ENCODE data around the gene GNAT1. TPM values are rescaled to one million over a fixed set of nuclear protein-coding genes. Genes with fewer than 3 reads are reported as not detected.

The GNAT1 gene
- total RNA-seq, 4 donors from 2014 or later: not detected

GRCh38 chr3:50203809-50204803 lies 12.7 kb downstream of the GNAT1 start:
- Histone ChIP-seq H3K27me3 (peaks cover 76% of the 10 kb centered on the region), H3K4me1 (peaks cover 0 to 18% (median 13%) of the 10 kb centered on the region in 3 donors), H3K27ac (no peak overlapping the region), H3K4me3 (peak overlapping the region in 1 of 2 donors; percentile 48), H3K9me3 (no peaks in the 10 kb centered on the region), H3K36me3 (no peaks in the 10 kb centered on the region)
- 25 to 82% methylated on average over 2 to 3 of the region's 12 CpGs for WGBS, 2 donors (ENCODE audit: low coverage in 1 of 2)
- ATAC-seq: no peak
- TF ChIP-seq CTCF (IDR thresholded peaks at IDR 0.05): no peak
- no peak for TF ChIP-seq POLR2AphosphoS5 (IDR thresholded peaks at IDR 0.05)
- no peak for TF ChIP-seq EP300 (IDR thresholded peaks at IDR 0.05)
- no peak for TF ChIP-seq POLR2A (IDR thresholded peaks at IDR 0.05)

GRCh38 chr3:50204804-50205412 lies 13.5 kb downstream of the GNAT1 start, which contains the start of gene SLC38A3:
Gene SLC38A3, plus strand, starts transcription at chr3:50205271. Its CDS starts 8,929 bp downstream, at chr3:50214200.
- WGBS, 2 donors (ENCODE audit: low coverage in 1 of 2): 0% methylated on average over 1 of the region's 41 CpGs; no CpG with 5 or more reads in 1 of the 2 donors

GRCh38 chr3:50205413-50206276 lies 14.2 kb downstream of the GNAT1 start:
- TF ChIP-seq EP300 (IDR thresholded peaks at IDR 0.05): no peak
- no peak for TF ChIP-seq POLR2AphosphoS5 (IDR thresholded peaks at IDR 0.05)
- TF ChIP-seq POLR2A (IDR thresholded peaks at IDR 0.05): no peak
- TF ChIP-seq CTCF (IDR thresholded peaks at IDR 0.05): no peak
- Histone ChIP-seq H3K4me1 (peaks cover 0 to 18% (median 13%) of the 10 kb centered on the region in 3 donors), H3K4me3 (peak overlapping the region; percentile 1 to 48), H3K27me3 (peaks cover 66% of the 10 kb centered on the region), H3K27ac (no peak overlapping the region), H3K36me3 (no peaks in the 10 kb centered on the region), H3K9me3 (no peaks in the 10 kb centered on the region)
- peak; percentile 46 for ATAC-seq
- no CpG with 5 or more reads among the region's 67 CpGs for WGBS, 2 donors (ENCODE audit: low coverage in 1 of 2)

More at GRCh38 chr3:50204804-50205412, 13.5 kb downstream of the GNAT1 start, which contains the start of gene SLC38A3:
- Histone ChIP-seq H3K9me3 (no peaks in the 10 kb centered on the region), H3K36me3 (no peaks in the 10 kb centered on the region), H3K27ac (no peak within 1 kb of the TSS), H3K4me3 (peak within 1 kb of the TSS; percentile 1 to 48), H3K4me1 (peaks cover 0 to 18% (median 13%) of the 10 kb centered on the region in 3 donors), H3K27me3 (peaks cover 72% of the 10 kb centered on the region)
- TF ChIP-seq POLR2A (IDR thresholded peaks at IDR 0.05): no peak
- no peak for TF ChIP-seq EP300 (IDR thresholded peaks at IDR 0.05)
- no peak for TF ChIP-seq POLR2AphosphoS5 (IDR thresholded peaks at IDR 0.05)
- no peak for TF ChIP-seq CTCF (IDR thresholded peaks at IDR 0.05)
- ATAC-seq: peak; percentile 68

- Histone ChIP-seq H3K4me1 (peaks cover 0 to 18% (median 13%) of the 10 kb centered on the region in 3 donors), H3K27me3 (peaks cover 48% of the 10 kb centered on the region), H3K36me3 (no peaks in the 10 kb centered on the region), H3K27ac (no peak overlapping the region), H3K9me3 (no peaks in the 10 kb centered on the region), H3K4me3 (no peak overlapping the region)
- 89 to 93% methylated on average over 5 to 9 of the region's 17 CpGs for WGBS, 2 donors (ENCODE audit: low coverage in 1 of 2)
- TF ChIP-seq POLR2A (IDR thresholded peaks at IDR 0.05) (no peak), POLR2AphosphoS5 (IDR thresholded peaks at IDR 0.05) (no peak), CTCF (IDR thresholded peaks at IDR 0.05) (no peak), EP300 (IDR thresholded peaks at IDR 0.05) (no peak)
- ATAC-seq: no peak
Measured at GRCh38 chr3:50207359-50208042, 16.1 kb downstream of the GNAT1 start.
